ENCODE results near the gene SENP2. TPM values are rescaled to one million over a fixed set of nuclear protein-coding genes. Genes with fewer than 3 reads are reported as not detected.

The SENP2 gene
- polyA plus RNA-seq, 1 of the 3 experiments (the other 2 are of a cell fraction) = 7.1 TPM

DNA sequence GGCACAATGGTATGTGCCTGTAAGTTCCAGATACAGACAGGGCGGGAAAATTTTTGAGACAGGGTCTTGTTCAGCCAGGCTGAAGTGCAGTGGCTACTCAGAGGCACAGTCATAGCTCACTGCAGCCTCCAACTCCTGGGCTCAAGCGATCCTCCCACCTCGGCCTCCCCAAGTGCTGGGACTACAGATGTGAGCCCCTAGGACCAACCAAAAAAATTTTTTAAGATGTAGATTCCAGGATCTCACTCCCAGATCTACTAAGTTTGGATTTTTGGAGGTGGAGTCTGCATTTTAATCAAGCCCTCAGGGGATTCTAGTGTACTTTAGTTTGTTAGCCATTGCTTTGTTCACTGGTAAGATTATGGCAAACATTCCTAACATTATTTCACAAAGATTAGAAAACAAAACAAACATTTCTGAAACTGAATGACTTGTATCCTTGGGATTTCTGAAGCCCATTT lies 36.4 kb upstream of the SENP2 start (continued):
- TF ChIP-seq MXI1 (IDR thresholded peaks at IDR 0.05; ENCODE audit: low read depth, low read length) (no peak), FOSL2 (IDR thresholded peaks at IDR 0.05; ENCODE audit: borderline replicate concordance, low read depth) (no peak), TAF1 (IDR thresholded peaks at IDR 0.05; ENCODE audit: borderline replicate concordance, low read depth, low read length) (no peak), POLR2AphosphoS5 (IDR thresholded peaks at IDR 0.05; ENCODE audit: low read depth, low read length) (no peak)

DNA sequence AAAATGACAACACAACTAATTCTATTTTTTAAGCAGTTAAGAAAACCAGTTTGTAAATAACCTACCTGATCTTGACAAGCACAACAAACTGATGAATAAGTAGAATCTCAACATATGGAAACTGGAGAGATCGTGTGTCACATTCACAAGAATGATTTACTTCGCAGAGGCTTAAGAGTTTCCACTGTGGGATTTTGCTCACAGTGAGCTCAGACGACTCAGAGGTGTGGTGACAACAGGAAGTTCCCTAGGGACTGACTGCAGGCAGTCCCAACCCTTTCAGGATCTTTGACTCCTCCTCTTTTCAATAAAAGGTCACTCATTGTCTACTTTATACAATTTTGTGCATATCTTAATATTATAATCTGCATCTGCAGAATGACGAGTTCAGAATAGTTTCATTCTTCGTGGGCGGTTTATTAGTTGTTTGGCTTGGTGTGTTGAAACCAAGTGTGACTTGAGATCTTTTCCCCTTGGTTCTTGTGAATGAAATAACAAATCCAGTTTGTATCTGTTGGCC lies 33.7 kb upstream of the SENP2 start, which contains the start of gene LIPH:
TSS of gene LIPH (minus strand) at position 231 of the 520 bp plus-strand sequence. CDS start at position 114, 117 bp downstream.
- DNase-seq = no peak
- Histone ChIP-seq H3K9me2 (no peaks in the 10 kb centered on the region), H2AFZ (ENCODE audit: low read depth) (peak within 1 kb of the TSS; percentile 32; the same call in 1 of the 2 replicates), H3K27me3 (ENCODE audit: insufficient read depth) (no peaks in the 10 kb centered on the region), H3F3A (replicated peaks; ENCODE audit: insufficient read depth) (peaks cover 19% of the 10 kb centered on the region), H3K9me3 (no peaks in the 10 kb centered on the region), H3K4me1 (ENCODE audit: control insufficient read depth in 1 of 2, insufficient read depth in 2 of 2, low read depth in 1 of 2, low read length in 1 of 2) (peaks cover 0 to 9% of the 10 kb centered on the region in 2 experiments; a peak in 1 of 4 replicates), H3K9ac (no peak within 1 kb of the TSS), H3K4me2 (no peak within 1 kb of the TSS; the same call in 1 of the 2 replicates), H3K27ac (ENCODE audit: low read depth in 2 of 2, low read length in 1 of 2) (no peak within 1 kb of the TSS), H3K79me2 (ENCODE audit: insufficient read depth) (no peaks in the 10 kb centered on the region), H4K20me1 (ENCODE audit: insufficient read depth) (no peaks in the 10 kb centered on the region), H3K4me3 (ENCODE audit: low read depth in 2 of 2, low read length in 1 of 2) (no peak within 1 kb of the TSS), H3K36me3 (replicated peaks in 1 of 2; ENCODE audit: control insufficient read depth in 1 of 2, insufficient read depth in 2 of 2, low read length in 1 of 2) (no peaks in the 10 kb centered on the region)
- TF ChIP-seq USF1 (IDR thresholded peaks at IDR 0.05; ENCODE audit: borderline replicate concordance, low read depth) (no peak), FOSL2 (IDR thresholded peaks at IDR 0.05; ENCODE audit: borderline replicate concordance, low read depth) (no peak), TCF12 (IDR thresholded peaks at IDR 0.05) (no peak), IRF3 (IDR thresholded peaks at IDR 0.05; ENCODE audit: low read depth, low read length) (no peak)
- CTCF ChIA-PET = interaction anchor here (1.4 kb wide), 1 partner anchor 27 kb away, joined by 3 read pairs; no protein-coding TSS in a partner anchor
- POLR2A ChIA-PET = no interaction called here
- 62% methylated on average over 6 of the region's 6 CpGs for WGBS (ENCODE audit: low lambda C conversion rate)

GRCh38 chr3:185555101-185555501 lies 31.0 kb upstream of the SENP2 start:
- no peak for TF ChIP-seq USF2 (IDR thresholded peaks at IDR 0.05; ENCODE audit: borderline replicate concordance, low read depth, low read length)
- TF ChIP-seq NFIC (IDR thresholded peaks at IDR 0.05; ENCODE audit: borderline replicate concordance) = no peak
- TF ChIP-seq RXRA (IDR thresholded peaks at IDR 0.05; ENCODE audit: borderline replicate concordance, low read depth) = no peak
- TF ChIP-seq NRF1 (IDR thresholded peaks at IDR 0.05; ENCODE audit: low read depth, low read length) = no peak
- no peak for TF ChIP-seq GABPA (IDR thresholded peaks at IDR 0.05; ENCODE audit: low read depth)
- no peak for TF ChIP-seq POLR2AphosphoS5 (IDR thresholded peaks at IDR 0.05; ENCODE audit: low read depth, low read length)
- Histone ChIP-seq H3K27ac (ENCODE audit: low read depth in 2 of 2, low read length in 1 of 2) (no peak overlapping the region), H3K9ac (no peak overlapping the region), H3F3A (replicated peaks; ENCODE audit: insufficient read depth) (peaks cover 4% of the 10 kb centered on the region), H3K4me3 (ENCODE audit: low read depth in 2 of 2, low read length in 1 of 2) (no peak overlapping the region), H3K4me1 (ENCODE audit: control insufficient read depth in 1 of 2, insufficient read depth in 2 of 2, low read depth in 1 of 2, low read length in 1 of 2) (peaks cover 0 to 2% of the 10 kb centered on the region in 2 experiments; a peak in 2 of 4 replicates), H3K9me3 (no peaks in the 10 kb centered on the region), H2AFZ (ENCODE audit: low read depth) (no peak overlapping the region), H3K27me3 (ENCODE audit: insufficient read depth) (no peaks in the 10 kb centered on the region), H3K79me2 (ENCODE audit: insufficient read depth) (no peaks in the 10 kb centered on the region), H3K9me2 (no peaks in the 10 kb centered on the region), H3K36me3 (replicated peaks in 1 of 2; ENCODE audit: control insufficient read depth in 1 of 2, insufficient read depth in 2 of 2, low read length in 1 of 2) (no peaks in the 10 kb centered on the region), H3K4me2 (no peak overlapping the region), H4K20me1 (ENCODE audit: insufficient read depth) (no peaks in the 10 kb centered on the region)
- ChIA-PET CTCF (no interaction called here), POLR2A (no interaction called here)
- 74% methylated on average over 4 of the region's 4 CpGs for WGBS (ENCODE audit: low lambda C conversion rate)
- no peak for DNase-seq

Data from SK-N-SH (cell line).